NCI-H1417 (cell line): ENCODE data around the gene SEMA6B.
A peak's percentile ranks its signal among the peaks of the same experiment; 100 is the strongest.

Source experiments
- DNase-seq, 3 experiments: peaks; one replicate each; lab custom pipeline; 2025; lab: John Stamatoyannopoulos, UW

Gene SEMA6B

GRCh38 chr19:4507804-4508203 is 51.7 kb downstream of the SEMA6B start:
- DNase-seq = no peak

DNA sequence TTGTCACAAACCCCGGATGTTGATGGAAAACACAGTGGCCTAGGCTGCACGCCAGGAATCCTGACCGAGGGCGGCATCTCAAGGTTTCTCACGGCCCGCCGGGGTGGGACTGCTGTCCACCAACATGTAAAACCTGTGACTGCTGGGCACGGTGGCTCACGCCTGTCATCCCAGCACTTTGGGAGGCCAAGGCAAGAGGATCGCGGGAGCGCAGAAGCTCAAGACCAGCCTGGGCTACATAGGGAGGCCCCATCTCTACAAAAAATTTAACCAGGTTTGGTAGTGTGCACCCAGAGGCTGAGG is 52.4 kb downstream of the SEMA6B start:
- DNase-seq = no peak

DNA sequence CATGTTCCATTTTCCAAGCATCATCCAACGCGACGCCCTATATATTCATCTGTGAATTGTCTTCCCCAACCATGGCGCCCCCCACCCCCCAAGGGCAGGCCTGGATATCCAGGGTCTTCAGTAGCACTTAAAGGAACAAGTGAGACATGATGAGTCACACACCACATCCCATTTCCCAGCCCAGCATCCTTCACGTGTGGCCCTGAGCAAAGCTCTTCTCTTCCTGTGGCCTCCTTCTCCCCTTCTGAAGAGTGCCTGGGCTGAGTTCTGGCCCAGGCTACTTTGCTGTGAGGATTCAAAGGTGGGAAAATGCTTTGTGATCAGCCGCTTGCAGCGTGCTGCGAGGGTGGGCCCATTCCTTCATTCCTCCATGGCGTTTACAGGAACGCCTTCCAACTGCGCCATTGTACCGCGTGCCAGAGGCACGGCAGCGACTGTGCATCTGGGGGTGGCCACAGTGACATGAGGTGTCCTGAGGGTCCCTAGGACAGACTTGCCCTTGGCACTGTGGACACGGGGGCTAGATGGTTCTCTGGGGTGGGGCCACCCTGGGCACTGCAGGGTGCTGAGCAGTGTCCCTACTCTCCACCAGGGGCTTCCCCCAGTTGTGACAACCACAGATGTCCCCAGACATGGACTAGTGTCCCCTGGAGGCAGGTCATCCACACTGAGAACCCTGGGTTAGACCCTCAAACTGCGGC is 52.9 kb downstream of the SEMA6B start:
- DNase-seq = no peak

DNA sequence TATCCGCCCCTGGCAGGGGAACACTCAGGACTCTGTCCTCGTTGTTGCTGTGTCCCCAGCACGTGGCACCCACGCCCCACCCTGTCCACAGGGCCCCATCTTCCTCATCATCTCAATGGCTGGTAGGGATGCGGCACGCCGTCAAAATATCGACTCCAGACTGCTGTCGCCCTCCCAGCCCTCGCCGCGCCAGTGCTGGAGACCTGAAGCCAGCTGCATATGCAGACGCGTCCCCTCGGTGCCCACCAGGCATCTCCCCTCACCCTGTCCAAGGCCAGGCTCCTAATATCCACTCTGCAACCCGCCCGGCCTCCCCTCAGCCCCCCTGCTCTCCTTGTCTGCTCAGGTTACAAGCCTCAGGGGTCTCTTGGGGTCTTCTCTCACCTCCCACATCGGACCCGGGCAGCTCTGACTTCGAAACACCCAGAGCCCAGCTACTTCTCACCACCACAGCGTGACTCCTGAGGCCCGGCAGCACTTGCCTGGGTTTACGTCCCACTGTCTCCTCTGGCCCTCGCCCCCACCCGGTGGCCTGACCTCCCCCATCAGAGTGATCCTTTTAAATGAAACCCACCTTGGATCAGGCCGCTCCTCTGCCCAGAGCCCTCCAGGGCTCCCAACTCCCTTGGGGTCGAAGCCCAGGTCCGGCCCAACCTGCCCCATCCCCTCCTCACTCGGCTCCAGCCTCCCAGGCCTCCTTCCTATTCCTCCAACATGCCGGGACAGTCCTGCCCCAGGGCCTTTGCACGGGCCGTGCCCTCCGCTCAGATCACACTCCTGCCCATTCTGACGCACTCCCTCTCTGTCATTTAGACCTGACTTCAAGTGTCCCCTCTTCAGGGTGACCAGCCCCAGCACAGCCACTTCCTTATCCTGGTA is 53.7 kb downstream of the SEMA6B start:
- DNase-seq = no peak

GRCh38 chr19:4504891-4505569 is 54.5 kb downstream of the SEMA6B start:
- DNase-seq = no peak

DNA sequence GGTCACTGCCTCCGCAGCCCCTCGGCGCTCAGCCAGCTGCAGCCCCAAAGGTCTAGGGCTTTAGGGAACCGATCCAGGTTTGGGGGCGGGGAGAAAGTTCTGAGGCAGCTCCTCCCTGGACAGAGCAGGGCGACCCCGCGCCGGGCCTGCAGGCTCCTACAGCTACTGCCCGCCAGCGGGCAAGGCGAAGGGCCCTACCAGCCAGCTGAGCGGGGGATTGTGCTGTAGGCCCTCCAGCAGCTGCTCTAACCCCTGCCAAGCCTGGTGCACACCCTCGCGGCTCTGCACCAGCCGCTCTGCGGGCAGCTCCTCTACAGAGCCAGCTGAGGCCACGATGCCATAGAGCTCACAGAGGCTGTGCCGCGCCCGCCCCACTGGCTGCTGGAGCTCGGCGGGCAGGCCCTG is 55.2 kb downstream of the SEMA6B start:
- no peak for DNase-seq

DNA sequence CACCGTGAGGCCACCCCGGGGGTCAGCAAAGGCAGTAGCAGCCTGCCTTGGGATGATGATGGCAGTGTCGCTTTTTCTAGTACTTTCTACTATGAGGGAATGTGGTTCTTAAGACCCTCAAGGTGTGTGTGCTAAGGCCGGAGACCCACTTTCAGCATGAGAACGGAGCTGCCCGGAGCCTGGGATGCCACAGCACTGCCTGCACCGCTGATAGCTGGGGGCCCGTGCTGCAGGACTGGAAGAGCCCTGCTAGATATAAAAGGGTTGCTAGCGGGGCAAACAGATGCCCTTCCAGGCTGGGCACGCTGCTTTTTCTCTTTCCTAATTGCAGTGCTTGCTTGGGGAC is 55.7 kb downstream of the SEMA6B start:
- DNase-seq = no peak

- peak in 1 of 3 experiments; percentile 46 for DNase-seq
Observed at GRCh38 chr19:4503132-4503824, 56.2 kb downstream of the SEMA6B start.

DNA sequence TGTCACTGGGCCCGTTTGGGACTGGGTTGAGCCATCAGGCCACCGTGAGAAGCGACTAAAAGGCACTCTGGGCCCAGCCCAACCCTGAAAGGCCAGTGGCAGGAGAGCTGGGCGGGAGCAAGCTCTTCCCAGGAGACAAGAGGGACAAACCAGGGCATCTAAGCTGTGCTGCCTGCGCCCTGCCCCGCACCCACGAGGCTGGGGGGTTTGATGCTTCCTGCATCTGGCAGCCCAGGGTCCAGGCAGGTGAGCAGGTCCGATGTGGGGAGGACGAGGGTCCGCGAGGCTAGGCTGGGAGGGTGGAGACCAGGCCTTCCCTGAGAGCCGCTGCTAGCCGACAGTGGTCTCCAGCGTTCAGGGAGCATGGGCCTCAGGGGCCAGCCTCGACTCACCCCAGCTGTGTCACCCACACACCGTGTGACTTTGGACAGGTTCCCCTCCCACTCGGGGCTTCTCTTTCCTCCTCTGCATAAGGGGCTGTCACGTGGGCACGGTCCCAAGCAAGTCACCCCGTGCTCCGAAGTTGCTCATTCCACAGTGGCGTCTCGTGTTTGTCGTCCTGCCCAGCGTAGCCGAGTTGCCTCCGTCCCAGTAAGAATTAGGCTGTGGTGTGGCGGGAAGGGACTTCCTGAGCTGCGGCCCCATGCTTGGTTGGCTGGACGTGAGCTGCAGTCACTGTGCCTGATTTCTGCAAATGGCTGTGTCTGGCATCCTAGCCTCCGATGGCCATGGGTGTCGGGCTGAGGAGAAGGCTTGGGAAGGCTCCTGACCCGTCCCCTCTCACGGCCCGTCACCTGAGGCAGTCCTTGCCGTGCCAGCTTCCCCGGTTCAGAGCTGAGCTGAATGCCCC is 57.0 kb downstream of the SEMA6B start:
- no peak for DNase-seq

DNA sequence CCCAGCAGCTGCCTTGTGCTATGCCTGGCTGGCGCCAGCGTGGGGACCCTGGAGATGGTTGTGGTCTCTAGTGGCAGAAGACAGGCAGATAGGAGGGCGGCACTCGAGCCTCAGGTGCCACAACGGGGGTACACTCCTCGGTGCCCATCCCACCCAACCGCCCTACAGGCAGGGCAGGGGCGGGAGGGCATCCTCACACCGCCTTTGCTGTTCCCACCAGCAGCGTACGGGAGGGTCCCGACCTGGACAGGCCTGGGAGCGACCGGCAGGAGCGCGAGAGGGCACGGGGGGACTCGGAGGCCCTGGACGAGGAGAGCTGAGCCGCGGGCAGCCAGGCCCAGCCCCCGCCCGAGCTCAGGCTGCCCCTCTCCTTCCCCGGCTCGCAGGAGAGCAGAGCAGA is 57.8 kb downstream of the SEMA6B start:
- DNase-seq = no peak

DNA sequence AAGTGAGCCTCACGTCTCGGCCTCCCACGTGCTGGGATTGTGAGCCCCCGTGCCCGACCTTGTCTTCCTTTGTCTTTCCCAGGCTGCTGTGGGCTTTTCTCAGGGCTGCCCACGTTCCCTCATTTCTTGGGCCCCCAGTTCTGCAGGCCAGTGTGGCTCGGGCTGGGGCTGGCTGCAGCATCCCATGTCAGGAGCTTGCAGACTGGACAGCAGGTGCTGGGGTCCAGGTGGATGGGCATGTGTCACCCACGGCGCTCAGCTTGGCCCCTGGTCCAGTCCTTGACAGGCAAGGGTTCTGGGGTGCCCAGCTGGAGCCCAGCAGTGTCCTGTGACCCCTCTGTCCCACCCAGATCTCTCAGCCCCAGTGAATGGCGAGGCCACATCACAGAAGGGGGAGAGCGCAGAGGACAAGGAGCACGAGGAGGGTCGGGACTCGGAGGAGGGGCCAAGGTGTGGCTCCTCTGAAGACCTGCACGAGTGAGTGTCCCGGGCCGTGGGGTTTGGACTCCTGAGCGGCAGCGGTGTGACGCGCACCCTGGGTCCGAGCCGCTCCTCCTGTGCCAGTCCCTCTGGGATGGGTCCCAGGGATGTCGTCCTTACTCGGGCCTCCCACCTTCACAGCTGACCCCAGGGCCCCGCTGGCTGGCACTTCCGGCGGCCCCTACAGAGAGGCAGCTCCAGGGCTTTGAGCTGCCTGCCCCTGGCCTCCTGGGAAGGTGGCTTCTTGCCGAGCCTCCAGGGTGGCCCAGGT is 58.5 kb downstream of the SEMA6B start:
- DNase-seq = no peak

DNA sequence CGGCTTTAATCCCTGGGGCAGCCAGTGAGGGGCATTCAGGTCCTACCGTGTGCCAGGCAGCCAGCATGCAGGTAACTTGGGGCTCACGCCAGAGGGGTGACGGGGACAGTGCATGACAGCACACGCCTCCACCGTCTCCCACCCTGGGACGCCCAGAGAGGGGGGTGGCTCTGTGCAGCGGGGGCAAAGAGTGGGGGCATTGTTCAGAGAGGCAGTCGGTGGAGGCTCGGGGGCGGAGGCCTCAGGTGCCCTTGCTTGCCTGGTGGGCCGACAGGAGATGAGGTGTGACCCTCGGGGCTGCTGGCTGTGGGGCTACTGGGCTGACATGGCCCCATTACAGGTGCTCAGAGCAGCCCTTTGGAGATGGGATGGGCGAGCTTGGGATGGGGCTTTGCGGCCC is 59.6 kb downstream of the SEMA6B start:
- DNase-seq = no peak

GRCh38 chr19:4499318-4499717 is 60.2 kb downstream of the SEMA6B start:
- DNase-seq = no peak

GRCh38 chr19:4498694-4499093 is 60.8 kb downstream of the SEMA6B start:
- DNase-seq = no peak

- DNase-seq = no peak
Observed at GRCh38 chr19:4497770-4498389, 61.6 kb downstream of the SEMA6B start.

DNA sequence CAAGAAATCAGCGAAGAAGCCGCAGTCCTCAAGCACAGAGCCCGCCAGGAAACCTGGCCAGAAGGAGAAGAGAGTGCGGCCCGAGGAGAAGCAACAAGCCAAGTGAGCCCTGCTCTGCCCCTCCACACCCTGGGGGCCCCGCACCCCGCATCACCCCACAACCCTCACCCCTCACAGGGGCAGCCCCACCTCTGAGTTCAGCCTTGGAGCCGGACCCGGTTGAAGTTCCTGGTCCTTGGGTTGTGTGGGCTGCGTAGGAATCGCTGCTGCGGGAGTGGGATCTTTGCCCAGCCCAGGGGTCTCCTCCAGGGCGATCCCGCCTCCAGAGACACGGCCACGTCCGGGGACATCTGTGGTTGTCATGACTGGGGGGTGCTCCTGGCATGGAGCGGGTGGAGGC is 63.2 kb downstream of the SEMA6B start:
- DNase-seq = no peak

DNA sequence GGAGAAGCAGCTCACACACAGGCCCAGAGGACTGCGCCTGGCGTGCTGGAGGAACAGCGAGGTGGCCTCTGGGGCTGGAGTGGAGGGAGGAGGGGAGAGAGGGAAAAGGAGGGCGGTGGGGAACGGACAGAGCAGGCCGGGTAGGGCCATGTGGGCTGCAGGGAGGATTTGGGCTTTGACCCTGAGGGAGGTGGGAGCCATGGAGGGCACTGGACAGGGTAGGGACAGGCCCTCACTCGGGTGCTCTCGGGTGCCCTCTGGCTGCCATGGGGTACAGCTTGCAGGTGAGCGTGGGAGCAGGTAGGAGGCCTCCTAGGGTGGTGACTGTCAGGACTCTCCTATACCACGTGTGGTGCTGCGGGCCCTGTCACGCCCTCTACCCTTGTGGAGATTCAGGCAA is 64.0 kb downstream of the SEMA6B start:
- DNase-seq = no peak

GRCh38 chr19:4494691-4495064 is 64.8 kb downstream of the SEMA6B start:
- DNase-seq = no peak

DNA sequence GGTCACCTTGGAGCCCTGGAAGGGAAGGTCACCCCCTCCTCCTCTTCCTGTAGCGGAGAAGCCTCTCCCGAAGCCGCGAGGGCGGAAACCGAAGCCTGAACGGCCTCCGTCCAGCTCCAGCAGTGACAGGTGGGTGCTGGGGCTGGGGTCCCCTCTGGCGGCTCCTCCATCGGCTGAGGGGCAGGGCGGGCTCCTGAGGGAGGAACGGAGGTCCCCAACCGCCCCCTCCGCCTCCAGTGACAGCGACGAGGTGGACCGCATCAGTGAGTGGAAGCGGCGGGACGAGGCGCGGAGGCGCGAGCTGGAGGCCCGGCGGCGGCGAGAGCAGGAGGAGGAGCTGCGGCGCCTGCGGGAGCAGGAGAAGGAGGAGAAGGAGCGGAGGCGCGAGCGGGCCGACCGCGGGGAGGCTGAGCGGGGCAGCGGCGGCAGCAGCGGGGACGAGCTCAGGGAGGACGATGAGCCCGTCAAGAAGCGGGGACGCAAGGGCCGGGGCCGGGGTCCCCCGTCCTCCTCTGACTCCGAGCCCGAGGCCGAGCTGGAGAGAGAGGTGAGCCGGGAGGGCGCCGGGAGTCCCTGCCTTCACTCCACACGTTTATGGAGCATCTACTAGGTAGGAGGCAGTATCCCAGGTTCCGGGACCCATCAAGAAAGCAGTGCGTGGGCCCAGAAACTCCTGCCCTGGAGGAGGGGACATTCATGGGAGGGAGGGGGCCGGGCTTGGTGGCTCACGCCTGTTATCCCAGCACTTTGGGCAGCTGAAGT is 65.4 kb downstream of the SEMA6B start:
- DNase-seq = no peak
